ENCODE data around the gene CD83.

- no peak for TF ChIP-seq CTCF (conservative IDR thresholded peaks at IDR 0.05; ENCODE audit: low read depth, low read length)
- TF ChIP-seq RAD21 (IDR thresholded peaks at IDR 0.05; ENCODE audit: low read length), result no peak
- TF ChIP-seq POLR2A (IDR thresholded peaks at IDR 0.05; ENCODE audit: low read depth, low read length), result no peak
- TF ChIP-seq SMC3 (IDR thresholded peaks at IDR 0.05; ENCODE audit: low read depth, low read length), result no peak
- no peak for TF ChIP-seq RCOR1 (IDR thresholded peaks at IDR 0.05; ENCODE audit: insufficient replicate concordance, low read length)
- TF ChIP-seq MAFK (IDR thresholded peaks at IDR 0.05; ENCODE audit: low read depth, low read length), result no peak
- TF ChIP-seq RFX5 (IDR thresholded peaks at IDR 0.05; ENCODE audit: low read depth, low read length), result no peak
- no peak for TF ChIP-seq USF2 (IDR thresholded peaks at IDR 0.05; ENCODE audit: low read depth, low read length)
- no peak for TF ChIP-seq MXI1 (IDR thresholded peaks at IDR 0.05; ENCODE audit: borderline replicate concordance, low read depth, low read length)
- TF ChIP-seq ELK1 (IDR thresholded peaks at IDR 0.05; ENCODE audit: borderline replicate concordance, low read depth, low read length), result no peak
Observed at GRCh38 chr6:14118091-14118439, 493 bp downstream of the CD83 start.

Measured in IMR-90 (cell line).